SK-N-SH (cell line): ENCODE data around the gene CD2. TPM values are rescaled to one million over a fixed set of nuclear protein-coding genes. Genes with fewer than 3 reads are reported as not detected.

Experiments used
- CTCF ChIA-PET: fragments of 300-600, 350-600 bp; formaldehyde crosslinking; extraction: SDS; loops from one replicate; lab custom pipeline; 2021; lab: Yijun Ruan, JAX
- POLR2A ChIA-PET: fragments of 350-600 bp; sonication (Branson Sonifier 250); formaldehyde crosslinking; extraction: SDS; loops from one replicate; lab custom pipeline; 2020; ENCODE audit warnings: antibody characterized with exemption, inconsistent platforms; lab: Yijun Ruan, JAX
- DNase-seq: peaks from one replicate; pipeline ENCODE4 v3.0.0; 2012
- H2AFZ ChIP-seq: fragments of 200-600 bp; sonication (generic); 2 replicates; pipeline ENCODE4 v1.8.1; 2016; ENCODE audit warnings: antibody characterized with exemption, mild to moderate bottlenecking, low read depth
- H3F3A ChIP-seq: fragments of 200-600 bp; sonication (generic); replicated peaks from 2 replicates; pipeline ENCODE3; 2016; ENCODE audit warnings: antibody characterized with exemption, mild to moderate bottlenecking; ENCODE audit not compliant: insufficient read depth
- H3K27ac ChIP-seq, 2 experiments: fragments of 200-500 bp in 1 of 2; fragments of 200-600 bp in 1 of 2; sonication (Bioruptor generic) in 1 of 2; sonication (generic), shearing (Covaris generic) in 1 of 2; 2 replicates each; pipeline versions ENCODE4 v1.5.1 to v1.6.1; 2014 to 2016; ENCODE audit warnings: low read depth in 2 of 2, inconsistent platforms in 1 of 2, low read length in 1 of 2, mild to moderate bottlenecking in 1 of 2, mixed read lengths in 1 of 2
- H3K27me3 ChIP-seq: fragments of 200-600 bp; sonication (generic), shearing (Covaris generic); 2 replicates; pipeline ENCODE4 v1.6.1; 2016; ENCODE audit warnings: mixed run types; ENCODE audit not compliant: insufficient read depth
- H3K36me3 ChIP-seq, 2 experiments: fragments of 200-500 bp in 1 of 2; fragments of 200-600 bp in 1 of 2; sonication (Bioruptor generic) in 1 of 2; sonication (generic) in 1 of 2; replicated peaks in 1 of 2; 2 replicates each; pipeline versions ENCODE3 to v1.5.1; 2014 to 2016; ENCODE audit warnings: low read length in 1 of 2, mild to moderate bottlenecking in 1 of 2; ENCODE audit not compliant: insufficient read depth in 2 of 2, control insufficient read depth in 1 of 2
- H3K4me1 ChIP-seq, 2 experiments: fragments of 200-500 bp in 1 of 2; fragments of 200-600 bp in 1 of 2; sonication (Bioruptor generic) in 1 of 2; sonication (generic), shearing (Covaris generic) in 1 of 2; 2 replicates each; pipeline versions ENCODE4 v1.5.1 to v1.6.1; 2014 to 2016; ENCODE audit warnings: low read depth in 1 of 2, low read length in 1 of 2, mixed run types in 1 of 2; ENCODE audit not compliant: insufficient read depth in 2 of 2, control insufficient read depth in 1 of 2
- H3K4me2 ChIP-seq: fragments of 200-600 bp; sonication (generic), shearing (Covaris generic); 2 replicates; pipeline ENCODE4 v1.6.1; 2017; ENCODE audit warnings: mixed run types
- H3K4me3 ChIP-seq, 2 experiments: fragments of 200-500 bp in 1 of 2; fragments of 200-600 bp in 1 of 2; sonication (Bioruptor generic) in 1 of 2; sonication (generic), shearing (Covaris generic) in 1 of 2; 2 replicates each; pipeline versions ENCODE4 v1.5.1 to v1.8.1; 2014 to 2016; ENCODE audit warnings: low read depth in 2 of 2, inconsistent platforms in 1 of 2, low read length in 1 of 2, mild to moderate bottlenecking in 1 of 2, mixed read lengths in 1 of 2, moderate library complexity in 1 of 2
- H3K79me2 ChIP-seq: fragments of 200-600 bp; sonication (generic); 2 replicates; pipeline ENCODE4 v1.8.1; 2017; ENCODE audit warnings: mild to moderate bottlenecking; ENCODE audit not compliant: insufficient read depth
- H3K9ac ChIP-seq: fragments of 200-600 bp; sonication (generic); 2 replicates; pipeline ENCODE4 v1.6.1; 2017; ENCODE audit warnings: mixed run types
- H3K9me2 ChIP-seq: fragments of 200-600 bp; sonication (generic); 2 replicates; pipeline ENCODE4 v1.6.1; 2017; ENCODE audit warnings: mixed run types
- H3K9me3 ChIP-seq: fragments of 200-600 bp; sonication (generic); 2 replicates; pipeline ENCODE4 v1.6.1; 2017; ENCODE audit warnings: mixed run types, mild to moderate bottlenecking, moderate library complexity
- H4K20me1 ChIP-seq: fragments of 200-600 bp; sonication (generic); 2 replicates; pipeline ENCODE4 v1.6.1; 2017; ENCODE audit warnings: mild to moderate bottlenecking, mixed run types; ENCODE audit not compliant: insufficient read depth
- CHD2 ChIP-seq: fragments of 150-350 bp; IDR thresholded peaks from 2 replicates; pipeline ENCODE4 v1.6.1; 2018; ENCODE audit warnings: low read length; ENCODE audit not compliant: partially characterized antibody
- CTCF ChIP-seq: fragments of 200-600 bp; sonication (generic); IDR thresholded peaks from 2 replicates; pipeline ENCODE4 v1.6.1; 2017; ENCODE audit warnings: antibody characterized with exemption, mild to moderate bottlenecking, moderate library complexity
- ELF1 ChIP-seq: IDR thresholded peaks from 2 replicates; pipeline ENCODE4 v1.4.0; 2012
- EP300 ChIP-seq, 2 experiments: IDR thresholded peaks; 2 replicates each; pipeline versions ENCODE4 v1.4.0 to v1.6.1; 2012; ENCODE audit warnings: borderline replicate concordance in 1 of 2, low read depth in 1 of 2, low read length in 1 of 2
- GABPA ChIP-seq: IDR thresholded peaks from 2 replicates; pipeline ENCODE4 v1.4.0; 2012; ENCODE audit warnings: low read depth, mild to moderate bottlenecking
- GATA2 ChIP-seq: sonication (generic); formaldehyde crosslinking; IDR thresholded peaks from 2 replicates; pipeline ENCODE4 v1.5.0; 2020; ENCODE audit warnings: mild to moderate bottlenecking, missing genetic modification reagents
- IRF3 ChIP-seq: fragments of 150-350 bp; IDR thresholded peaks from 2 replicates; pipeline ENCODE4 v1.6.1; 2016; ENCODE audit warnings: mild to moderate bottlenecking, low read depth, low read length
- MEF2A ChIP-seq: IDR thresholded peaks from 2 replicates; pipeline ENCODE4 v1.4.0; 2012; ENCODE audit warnings: low read depth, borderline replicate concordance
- MXI1 ChIP-seq: IDR thresholded peaks from 2 replicates; pipeline ENCODE4 v1.6.1; 2012; ENCODE audit warnings: mild to moderate bottlenecking, low read depth, low read length, improper control_type of control experiment
- POLR2AphosphoS5 ChIP-seq: IDR thresholded peaks from 2 replicates; pipeline ENCODE4 v1.6.1; 2012; ENCODE audit warnings: low read depth, low read length
- RFX5 ChIP-seq: IDR thresholded peaks from 2 replicates; pipeline ENCODE4 v1.6.1; 2012; ENCODE audit warnings: mild to moderate bottlenecking, improper control_type of control experiment, low read length
- SMC3 ChIP-seq: IDR thresholded peaks from 2 replicates; pipeline ENCODE4 v1.6.1; 2012; ENCODE audit warnings: low read depth, low read length, improper control_type of control experiment
- TAF1 ChIP-seq: IDR thresholded peaks from 2 replicates; pipeline ENCODE4 v1.6.1; 2012; ENCODE audit warnings: low read depth, mild to moderate bottlenecking, low read length, moderate library complexity, borderline replicate concordance
- USF1 ChIP-seq: IDR thresholded peaks from 2 replicates; pipeline ENCODE4 v1.4.0; 2012; ENCODE audit warnings: low read depth, borderline replicate concordance
- YY1 ChIP-seq: IDR thresholded peaks from 2 replicates; pipeline ENCODE4 v1.4.0; 2012; ENCODE audit warnings: low read depth, mild to moderate bottlenecking
- ZBTB33 ChIP-seq: IDR thresholded peaks from 2 replicates; pipeline ENCODE4 v1.4.0; 2012; ENCODE audit warnings: low read depth, borderline replicate concordance
- WGBS: methylation state at CpG from one replicate; pipeline ENCODE4 v1.1.6; 2017; ENCODE audit warnings: low lambda C conversion rate; 5-methylcytosine and 5-hydroxymethylcytosine counted together
- polyA plus RNA-seq, 3 experiments: library from polyadenylated mRNA; depleted of rRNA; stranded (reverse); fragments of >200 nt; gene quantifications; 2 replicates each; pipeline ENCODE4 v1.2.3, GENCODE V29; 2012

Gene CD2
- polyA plus RNA-seq, 1 of the 3 experiments (the other 2 are of a cell fraction): not detected

- ChIA-PET POLR2A (interaction anchor here (1.4 kb wide), 1 partner anchor 13 kb away, joined by 3 read pairs; no protein-coding TSS in a partner anchor), CTCF (interaction anchor here (0.9 to 5.5 kb wide), 5 partner anchors 11 to 336 kb away, joined by 3 to 28 read pairs (median 5); no protein-coding TSS in a partner anchor)
- Histone ChIP-seq H3K36me3 (no peaks in the 10 kb centered on the region), H3K9me3 (no peaks in the 10 kb centered on the region), H3K4me1 (peaks cover 0 to 2% of the 10 kb centered on the region in 2 experiments; a peak in 2 of 4 replicates), H3F3A (no peaks in the 10 kb centered on the region), H3K79me2 (no peaks in the 10 kb centered on the region), H3K27me3 (no peaks in the 10 kb centered on the region; the same call in 1 of the 2 replicates), H3K9ac (no peak overlapping the region), H3K27ac (no peak overlapping the region; a peak in 1 of 4 replicates), H3K4me2 (no peak overlapping the region), H4K20me1 (no peaks in the 10 kb centered on the region), H3K4me3 (no peak overlapping the region), H3K9me2 (no peaks in the 10 kb centered on the region), H2AFZ (no peak overlapping the region)
- TF ChIP-seq RFX5 (no peak), GABPA (no peak), MXI1 (no peak), YY1 (no peak), EP300 (IDR thresholded peaks at IDR 0.05; ENCODE audit: borderline replicate concordance in 1 of 2, low read depth in 1 of 2, low read length in 1 of 2) (no peak), CTCF (no peak)
- no peak for DNase-seq
- WGBS: 58% methylated on average over 4 of the region's 4 CpGs
Measured at GRCh38 chr1:116722016-116722838, 32.0 kb upstream of the CD2 start.

- Histone ChIP-seq H2AFZ (no peak overlapping the region), H3F3A (no peaks in the 10 kb centered on the region), H4K20me1 (no peaks in the 10 kb centered on the region), H3K4me1 (peaks cover 0 to 6% of the 10 kb centered on the region in 2 experiments; a peak in 2 of 4 replicates), H3K9me3 (no peaks in the 10 kb centered on the region), H3K9me2 (no peaks in the 10 kb centered on the region), H3K4me3 (no peak overlapping the region; a peak in 1 of 4 replicates), H3K36me3 (no peaks in the 10 kb centered on the region), H3K79me2 (no peaks in the 10 kb centered on the region), H3K4me2 (no peak overlapping the region), H3K27me3 (no peaks in the 10 kb centered on the region; the same call in 1 of the 2 replicates), H3K9ac (no peak overlapping the region), H3K27ac (no peak overlapping the region)
- peak; percentile 42 for DNase-seq
- POLR2A ChIA-PET: no interaction called here
- WGBS: 30% methylated on average over 7 of the region's 7 CpGs
- CTCF ChIA-PET: interaction anchor here (0.5 to 5.5 kb wide), 34 partner anchors 8 to 398 kb away, joined by 3 to 55 read pairs (median 4); partner anchors contain the start of genes CD58 and IGSF3
- no peak for TF ChIP-seq MEF2A
- TF ChIP-seq USF1: no peak
- TF ChIP-seq ZBTB33: no peak
- TF ChIP-seq SMC3: peak; percentile 50
- no peak for TF ChIP-seq EP300 (IDR thresholded peaks at IDR 0.05; ENCODE audit: borderline replicate concordance in 1 of 2, low read depth in 1 of 2, low read length in 1 of 2)
- TF ChIP-seq TAF1: no peak
- no peak for TF ChIP-seq GATA2 (CRISPR knock-in tag)
- no peak for TF ChIP-seq ELF1
- TF ChIP-seq CTCF: peak; percentile 90
- no peak for TF ChIP-seq POLR2AphosphoS5
- TF ChIP-seq MXI1: no peak
- TF ChIP-seq IRF3: no peak
- TF ChIP-seq CHD2: no peak
Measured at GRCh38 chr1:116724765-116725375, 29.4 kb upstream of the CD2 start.
